Motor neuron (in vitro differentiated cells): Measurements from ENCODE around the gene ANKRD53. TPM values are rescaled to one million over a fixed set of nuclear protein-coding genes. Genes with fewer than 3 reads are reported as not detected.

Experiments
- ATAC-seq, 8 experiments: fragments of 200-7000 bp; cut with Tn5 transposase; replicated peaks in 6 of 8; 2 replicates each; pipeline ENCODE4 v1.8.0; 2021; ENCODE audit warnings: mild to moderate bottlenecking in 8 of 8, moderate library complexity in 8 of 8
- H3K27ac ChIP-seq, 2 donors: fragments of 250-450 bp; sonication (Bioruptor Pico); 2 replicates each; pipeline ENCODE4 v1.9.0; 2021; ENCODE audit warnings: antibody characterized with exemption in 2 of 2, mild to moderate bottlenecking in 2 of 2, moderate library complexity in 1 of 2
- H3K4me1 ChIP-seq, 2 donors: fragments of 250-450 bp; sonication (Bioruptor Pico); replicated peaks in 1 of 2; 2 replicates each; pipeline ENCODE4 v1.6.1; 2021; ENCODE audit warnings: antibody characterized with exemption in 2 of 2, mild to moderate bottlenecking in 2 of 2, moderate library complexity in 1 of 2
- H3K4me3 ChIP-seq, 5 donors: fragments of 250-450 bp; sonication (Bioruptor Pico); 2 replicates each; pipeline ENCODE4 v1.9.0; 2021; ENCODE audit warnings: antibody characterized with exemption in 5 of 5, mild to moderate bottlenecking in 5 of 5, moderate library complexity in 4 of 5
- WGBS, 10 experiments: fragments of 450-650 bp; shearing (Covaris generic); methylation state at CpG; one replicate each; pipeline ENCODE4 v1.0.0; 2022; 5-methylcytosine and 5-hydroxymethylcytosine counted together
- in situ Hi-C, 9 experiments: fragments of 400-800 bp; cut with MboI; loops; one replicate each; pipeline ENCODE4 v1.15.0; 2021; ENCODE audit warnings: low sequenced_read_pairs in 9 of 9, low pct_unique_long_range_greater_than_20kb in 2 of 9; ENCODE audit not compliant: unreplicated experiment in 9 of 9
- total RNA-seq, 8 experiments: library from RNA; unstranded; fragments of 300-600 nt; gene quantifications; 2 replicates each; pipeline versions ENCODE4 v1.2.3 to v1.2.4, GENCODE V29; 2022

ANKRD53 gene
- total RNA-seq, 8 experiments from 2014 or later: 0.25 to 4.4 (median 0.76) TPM

DNA sequence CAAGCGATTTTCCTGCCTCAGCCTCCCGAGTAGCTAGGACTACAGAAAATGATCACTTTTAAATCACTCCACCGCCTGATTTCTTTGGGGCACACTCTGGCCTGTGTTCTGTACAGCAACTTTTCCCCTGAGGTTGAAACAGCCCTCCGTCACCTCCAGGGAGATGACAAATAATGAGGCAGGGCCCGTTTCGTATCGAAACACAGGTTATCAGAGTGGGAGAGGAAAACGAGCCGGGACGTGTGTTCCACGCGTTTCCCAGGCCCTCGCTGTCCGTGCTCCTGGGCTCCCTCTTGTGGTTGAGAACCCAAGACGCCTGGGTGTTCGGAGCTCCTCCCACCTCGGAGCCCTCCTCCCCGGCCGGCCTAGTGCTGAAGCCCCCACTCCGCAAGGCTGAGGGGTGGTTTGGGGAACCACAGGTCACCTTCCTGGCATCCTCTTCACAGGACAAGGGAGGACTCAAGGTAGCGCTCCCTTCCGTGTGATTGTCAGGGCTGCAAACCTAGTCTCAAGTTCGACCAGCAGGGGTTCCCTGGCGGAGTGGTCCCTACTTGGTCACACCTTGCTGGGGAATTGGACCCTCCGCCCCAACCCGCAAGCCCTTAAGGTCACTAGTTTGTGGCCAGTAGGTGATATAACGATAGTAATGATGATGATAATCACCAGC is 30.0 kb upstream of the ANKRD53 start:
- Histone ChIP-seq H3K27ac (no peak overlapping the region), H3K4me1 (peaks cover 5% of the 10 kb centered on the region in 2 donors), H3K4me3 (peak overlapping the region in 2 of 5 donors; percentile 4 to 10)
- peak; percentile 92 to 99 (median 94) for ATAC-seq
- 0 to 67% (median 16%) methylated on average over 1 to 17 of the region's 27 CpGs; no CpG with 5 or more reads in 2 of the 10 experiments for WGBS, 10 experiments
- in situ Hi-C loops: loop anchor here in 3 of 9 experiments (5.0 to 25.0 kb wide), 4 partner anchors 74 to 161 kb away; partner anchors contain the start of gene FIGLA (in 1 of the 3)

DNA sequence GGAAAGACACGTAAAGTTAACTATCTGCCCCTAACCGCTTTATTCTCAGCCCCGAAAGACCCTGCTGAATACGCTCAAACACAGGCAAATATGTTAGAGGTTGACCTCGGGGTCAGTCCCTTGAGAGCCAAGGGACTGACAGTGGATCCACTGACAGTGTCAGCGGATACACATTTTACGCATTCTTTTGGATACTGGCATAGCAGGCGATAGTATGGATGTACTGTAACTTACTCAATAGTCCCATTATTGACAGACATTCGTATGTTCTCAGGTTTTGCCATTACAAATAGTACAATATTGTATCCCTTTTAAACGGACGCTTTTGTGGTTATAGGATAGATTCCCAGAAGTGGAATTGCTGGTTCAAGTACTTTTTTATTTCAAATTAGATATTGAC is 29.3 kb upstream of the ANKRD53 start:
- no peak overlapping the region for H3K4me3 ChIP-seq
- no peak for ATAC-seq
- in situ Hi-C loops: loop anchor here in 3 of 9 experiments (5.0 to 25.0 kb wide), 4 partner anchors 74 to 162 kb away; partner anchors contain the start of gene FIGLA (in 1 of the 3)
- H3K27ac ChIP-seq: no peak overlapping the region
- 60 to 100% (median 80%) methylated on average over 2 to 10 of the region's 11 CpGs; no CpG with 5 or more reads in 2 of the 10 experiments for WGBS, 10 experiments
- peaks cover 0 to 3% of the 10 kb centered on the region in 2 donors for H3K4me1 ChIP-seq

DNA sequence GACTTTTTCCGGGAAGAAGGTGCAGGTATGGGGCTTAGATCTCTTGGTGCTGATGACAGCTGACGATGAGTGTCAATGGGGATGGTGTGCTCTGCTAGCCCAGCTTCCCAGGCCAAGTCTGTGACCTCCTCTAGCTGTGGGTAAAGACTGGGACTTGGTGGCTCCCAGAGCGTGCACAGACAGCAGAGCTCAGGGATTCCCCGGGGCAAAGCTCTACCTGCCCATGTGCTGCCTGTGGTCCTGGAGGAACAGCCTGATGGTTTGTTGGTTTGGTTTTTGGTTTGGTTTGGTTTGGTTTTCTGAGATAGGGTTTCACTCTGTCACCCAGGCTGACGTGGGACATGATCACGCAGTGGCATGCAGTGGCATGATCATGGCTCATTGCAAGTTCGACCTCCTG is 23.5 kb upstream of the ANKRD53 start:
- ATAC-seq: no peak
- no peaks in the 10 kb centered on the region for H3K4me1 ChIP-seq
- in situ Hi-C loops: loop anchor here in 4 of 9 experiments (25.0 kb wide), 2 partner anchors 93 to 293 kb away; no protein-coding TSS in a partner anchor
- 60 to 100% (median 81%) methylated on average over 1 to 5 of the region's 7 CpGs; no CpG with 5 or more reads in 1 of the 10 experiments for WGBS, 10 experiments
- H3K4me3 ChIP-seq: no peak overlapping the region
- H3K27ac ChIP-seq: no peak overlapping the region

DNA sequence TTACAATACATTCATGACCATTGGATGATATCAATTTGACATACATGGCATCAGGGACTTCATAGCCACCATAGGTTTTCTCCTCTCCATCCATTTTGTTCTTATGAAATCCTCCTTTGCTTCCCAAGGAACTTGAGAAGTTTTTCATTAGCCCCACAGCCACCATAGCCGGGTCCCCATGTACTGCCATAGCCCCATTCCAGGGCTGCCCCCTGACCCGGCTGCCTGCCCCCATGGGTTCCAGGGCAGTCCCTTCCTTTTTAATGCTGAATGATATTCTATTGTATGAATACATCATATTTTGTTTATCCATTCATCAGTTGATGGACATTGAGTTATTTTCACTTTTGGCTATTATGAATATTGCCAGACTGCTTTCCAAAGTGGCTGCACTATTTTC is 22.3 kb upstream of the ANKRD53 start:
- no peak for ATAC-seq
- no peaks in the 10 kb centered on the region for H3K4me1 ChIP-seq
- H3K4me3 ChIP-seq: no peak overlapping the region
- whole genome bisulfite sequencing, 10 experiments: 40 to 100% (median 92%) methylated on average over 1 to 2 of the region's 2 CpGs; no CpG with 5 or more reads in 3 of the 10 experiments
- in situ Hi-C loops: loop anchor here in 4 of 9 experiments (25.0 kb wide), 2 partner anchors 94 to 294 kb away; no protein-coding TSS in a partner anchor
- no peak overlapping the region for H3K27ac ChIP-seq

DNA sequence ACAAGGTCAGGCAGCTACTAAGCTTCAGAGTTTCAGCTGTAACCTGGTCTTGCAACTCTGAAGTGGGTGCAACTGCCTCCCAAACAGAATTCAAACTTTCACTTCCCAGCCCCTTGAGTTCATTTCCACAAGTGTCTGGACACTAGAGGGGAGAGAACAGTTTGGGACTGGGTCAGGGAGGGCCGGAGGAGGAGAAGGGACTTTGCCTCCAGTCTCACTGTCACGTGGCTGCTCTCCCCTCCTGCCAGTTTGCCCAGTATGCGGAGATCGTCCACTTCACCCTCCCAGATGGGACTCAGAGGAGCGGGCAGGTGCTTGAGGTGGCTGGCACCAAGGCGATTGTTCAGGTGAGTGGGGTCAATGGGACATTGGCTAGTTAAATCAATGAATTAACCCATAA is 20.6 kb upstream of the ANKRD53 start:
- in situ Hi-C loops: loop anchor here in 4 of 9 experiments (25.0 kb wide), 2 partner anchors 95 to 295 kb away; no protein-coding TSS in a partner anchor

DNA sequence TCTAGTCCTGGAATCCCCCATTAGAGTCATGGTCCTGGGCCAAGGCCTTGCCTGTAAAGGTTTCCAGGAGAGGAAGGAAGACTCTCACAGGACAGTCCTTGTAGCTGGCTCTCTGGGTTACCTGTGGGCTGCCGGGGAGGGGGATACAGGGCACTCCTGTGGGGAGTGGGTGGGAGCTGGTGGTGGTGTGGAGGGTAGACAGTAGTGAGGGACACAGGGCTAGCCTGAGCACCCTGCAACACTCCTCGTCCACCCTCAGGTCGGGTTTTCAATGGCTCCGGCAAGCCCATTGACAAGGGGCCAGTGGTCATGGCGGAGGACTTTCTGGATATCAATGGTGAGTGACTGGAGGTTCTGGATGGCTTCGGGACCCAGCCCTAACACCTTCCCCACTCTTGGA is 19.7 kb upstream of the ANKRD53 start:
- Histone ChIP-seq H3K27ac (no peak overlapping the region), H3K4me3 (no peak overlapping the region), H3K4me1 (no peaks in the 10 kb centered on the region)
- in situ Hi-C loops: loop anchor here in 4 of 9 experiments (25.0 kb wide), 2 partner anchors 96 to 296 kb away; no protein-coding TSS in a partner anchor
- WGBS, 10 experiments: 48 to 80% methylated on average over 3 to 4 of the region's 6 CpGs; no CpG with 5 or more reads in 8 of the 10 experiments
- no peak for ATAC-seq

More for the DNA sequence above, 20.6 kb upstream of the ANKRD53 start:
- 83% methylated on average over 2 of the region's 6 CpGs; no CpG with 5 or more reads in 9 of the 10 experiments for WGBS, 10 experiments
- H3K27ac ChIP-seq: no peak overlapping the region
- no peak for ATAC-seq
- no peaks in the 10 kb centered on the region for H3K4me1 ChIP-seq
- no peak overlapping the region for H3K4me3 ChIP-seq

DNA sequence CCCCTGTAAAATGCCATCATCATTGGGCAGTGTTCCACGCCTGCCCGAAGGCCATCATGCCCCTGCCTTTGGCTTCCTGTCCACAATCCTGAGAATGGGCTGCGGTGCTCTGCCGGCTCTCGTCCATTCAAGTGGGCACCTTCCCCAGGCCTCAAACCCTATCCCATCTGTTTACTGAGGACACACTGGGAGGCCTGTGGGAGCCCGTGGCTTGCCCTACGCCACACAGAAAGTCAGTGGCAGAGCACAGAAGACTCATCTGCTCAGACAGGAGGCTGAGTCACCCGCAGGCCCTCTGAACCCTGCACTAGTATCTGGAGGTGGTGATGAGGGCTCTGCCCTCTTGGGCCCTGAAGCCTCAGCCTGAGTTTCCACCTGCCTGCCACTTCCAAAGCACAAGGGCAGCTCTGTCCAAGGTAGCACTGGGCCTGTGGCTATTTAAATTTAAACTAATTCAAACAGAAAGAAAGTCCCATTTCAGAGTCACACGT is 19.1 kb upstream of the ANKRD53 start:
- H3K4me3 ChIP-seq: no peak overlapping the region
- in situ Hi-C loops: loop anchor here in 4 of 9 experiments (25.0 kb wide), 2 partner anchors 97 to 297 kb away; no protein-coding TSS in a partner anchor
- ATAC-seq: no peak
- H3K4me1 ChIP-seq: no peaks in the 10 kb centered on the region
- WGBS, 10 experiments: 75 to 90% (median 83%) methylated on average over 2 to 9 of the region's 9 CpGs; no CpG with 5 or more reads in 6 of the 10 experiments
- H3K27ac ChIP-seq: no peak overlapping the region

DNA sequence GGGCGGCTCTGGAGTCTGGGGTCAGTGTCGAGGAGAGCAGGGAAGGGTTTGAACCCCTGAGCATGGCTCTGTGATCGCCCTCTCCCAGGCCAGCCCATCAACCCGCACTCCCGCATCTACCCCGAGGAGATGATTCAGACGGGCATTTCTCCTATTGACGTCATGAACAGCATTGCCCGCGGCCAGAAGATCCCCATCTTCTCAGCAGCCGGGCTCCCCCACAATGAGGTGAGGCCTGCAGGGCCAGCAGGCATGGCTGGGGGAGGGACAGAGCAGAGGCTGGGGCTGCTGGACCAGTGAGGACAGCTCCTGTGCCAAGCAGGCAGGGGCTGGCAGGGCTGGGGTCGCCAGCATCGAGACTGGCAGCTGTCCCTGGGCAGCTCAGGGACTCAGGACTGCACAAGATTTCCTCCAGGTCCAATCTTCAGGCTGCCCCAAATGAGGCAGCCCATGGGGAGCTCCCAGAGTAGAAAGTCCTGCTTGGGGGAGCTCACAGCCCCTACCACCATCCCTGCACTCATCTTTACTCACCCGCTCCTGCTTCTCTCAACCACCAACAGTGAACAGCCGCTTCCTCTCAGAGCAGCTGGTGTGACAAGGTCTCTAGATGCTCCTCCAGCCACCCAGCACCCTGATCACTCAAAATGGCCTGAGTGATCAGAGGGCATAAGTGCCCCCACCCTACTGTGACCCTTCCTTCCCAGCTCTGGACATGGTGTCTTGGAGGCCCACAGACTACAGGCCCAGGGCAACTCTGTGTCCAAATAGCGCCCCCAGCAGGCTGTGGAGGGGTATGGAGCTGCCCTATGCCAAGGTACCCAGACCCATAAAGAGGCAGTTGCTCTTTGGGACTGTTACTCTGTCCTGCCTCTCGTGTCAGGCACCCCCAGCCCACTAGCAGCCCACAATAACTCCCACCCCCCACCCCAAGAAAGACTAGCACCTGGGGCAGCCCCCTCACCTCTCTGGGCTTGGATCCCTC is 18.3 kb upstream of the ANKRD53 start:
- H3K4me1 ChIP-seq: no peaks in the 10 kb centered on the region
- in situ Hi-C loops: loop anchor here in 4 of 9 experiments (25.0 kb wide), 2 partner anchors 98 to 298 kb away; no protein-coding TSS in a partner anchor
- 80 to 100% (median 91%) methylated on average over 1 to 5 of the region's 17 CpGs; no CpG with 5 or more reads in 5 of the 10 experiments for WGBS, 10 experiments
- H3K4me3 ChIP-seq: no peak overlapping the region
- no peak overlapping the region for H3K27ac ChIP-seq
- ATAC-seq: no peak

DNA sequence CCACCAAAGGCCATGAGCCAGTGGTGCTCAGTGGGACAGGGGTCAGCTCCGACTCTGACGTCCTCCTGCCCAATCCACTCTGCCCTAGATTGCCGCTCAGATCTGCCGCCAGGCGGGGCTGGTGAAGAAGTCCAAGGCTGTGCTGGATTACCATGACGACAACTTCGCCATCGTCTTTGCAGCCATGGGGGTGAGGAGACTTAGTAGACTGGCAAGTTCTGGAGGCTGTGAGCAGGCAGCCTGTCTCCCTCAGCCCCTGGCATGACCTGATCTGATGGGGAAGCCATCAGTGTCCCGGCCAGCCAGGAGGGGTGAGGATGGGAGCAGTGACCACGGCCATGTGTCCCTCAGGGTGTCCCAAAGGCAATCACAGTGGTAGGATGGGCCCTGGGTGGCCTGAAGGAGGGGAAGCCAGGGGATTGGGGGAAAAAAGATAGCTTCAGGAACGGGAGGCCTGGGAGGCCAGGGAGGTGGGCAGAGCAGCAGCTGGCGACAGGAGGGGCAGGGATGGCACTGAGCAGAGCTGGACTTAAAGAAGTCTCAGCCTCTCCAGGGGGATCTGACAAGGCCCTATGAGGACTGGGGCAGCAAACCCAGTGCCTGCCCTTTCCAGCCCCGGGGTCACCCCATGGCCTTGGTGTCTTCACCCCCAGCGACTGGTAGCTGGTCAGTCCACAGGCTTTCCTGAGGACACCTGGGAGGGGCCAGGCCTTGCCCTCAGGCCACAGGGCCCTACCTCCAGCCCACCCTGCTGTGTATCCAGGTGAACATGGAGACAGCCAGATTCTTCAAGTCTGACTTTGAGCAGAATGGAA is 17.4 kb upstream of the ANKRD53 start:
- in situ Hi-C loops: loop anchor here in 4 of 9 experiments (25.0 kb wide), 2 partner anchors 99 to 299 kb away; no protein-coding TSS in a partner anchor
- 67 to 100% (median 81%) methylated on average over 1 to 9 of the region's 14 CpGs; no CpG with 5 or more reads in 7 of the 10 experiments for WGBS, 10 experiments

DNA sequence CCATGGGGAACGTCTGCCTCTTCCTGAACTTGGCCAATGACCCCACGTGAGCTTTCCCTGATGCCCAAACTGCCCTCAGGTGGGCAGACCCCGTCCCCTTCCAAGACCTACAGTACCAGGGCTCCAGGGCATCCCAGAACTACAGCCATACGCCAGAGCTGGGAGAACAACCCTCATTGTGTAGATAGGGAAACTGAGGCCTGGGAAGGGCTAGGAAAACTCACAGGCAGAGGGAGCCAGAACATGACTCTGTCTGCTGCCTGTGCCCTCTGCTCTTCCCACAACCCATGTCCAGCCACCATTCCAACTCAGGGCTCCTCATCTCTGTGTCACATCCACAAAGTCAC is 16.8 kb upstream of the ANKRD53 start:
- no peak for ATAC-seq
- WGBS, 10 experiments: 50 to 80% (median 71%) methylated on average over 1 to 3 of the region's 4 CpGs; no CpG with 5 or more reads in 5 of the 10 experiments
- Histone ChIP-seq H3K27ac (no peak overlapping the region), H3K4me3 (no peak overlapping the region), H3K4me1 (no peaks in the 10 kb centered on the region)
- in situ Hi-C loops: loop anchor here in 4 of 9 experiments (25.0 kb wide), 2 partner anchors 99 to 299 kb away; no protein-coding TSS in a partner anchor

More for the DNA sequence above, 17.4 kb upstream of the ANKRD53 start:
- Histone ChIP-seq H3K4me1 (no peaks in the 10 kb centered on the region), H3K4me3 (no peak overlapping the region), H3K27ac (no peak overlapping the region)
- ATAC-seq: no peak

DNA sequence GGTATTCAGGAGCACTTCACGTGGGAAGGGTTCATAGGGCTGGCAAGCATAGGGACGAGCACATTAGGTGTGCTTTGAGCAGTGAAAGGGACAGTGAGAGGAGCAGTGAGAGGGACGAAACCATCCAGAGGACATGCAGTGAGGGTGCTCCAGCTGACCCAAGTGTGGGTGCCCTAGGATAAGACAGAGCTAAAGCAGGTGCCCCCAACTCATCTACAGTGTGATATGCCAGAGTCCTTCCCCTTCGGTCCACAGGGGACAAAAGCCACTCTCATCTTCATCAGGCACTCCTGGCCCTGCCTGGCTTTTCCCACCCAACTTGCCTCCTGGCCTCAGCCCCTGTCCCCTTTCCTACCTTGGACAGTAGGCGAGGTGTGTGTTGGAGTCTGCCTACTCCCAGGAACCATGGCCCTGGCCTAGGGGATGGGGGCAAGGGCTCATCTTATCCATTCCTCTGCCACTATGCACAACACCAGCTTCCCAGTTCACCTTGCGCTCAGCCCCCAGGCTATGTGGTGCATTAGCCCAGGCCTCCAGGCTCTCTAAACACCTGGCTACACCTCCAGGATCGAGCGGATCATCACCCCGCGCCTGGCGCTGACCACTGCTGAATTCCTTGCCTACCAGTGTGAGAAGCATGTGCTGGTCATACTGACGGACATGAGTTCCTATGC is 16.1 kb upstream of the ANKRD53 start:
- no peak overlapping the region for H3K4me3 ChIP-seq
- 40 to 100% (median 61%) methylated on average over 1 to 9 of the region's 12 CpGs; no CpG with 5 or more reads in 4 of the 10 experiments for WGBS, 10 experiments
- no peaks in the 10 kb centered on the region for H3K4me1 ChIP-seq
- no peak overlapping the region for H3K27ac ChIP-seq
- no peak for ATAC-seq
- in situ Hi-C loops: loop anchor here in 4 of 9 experiments (25.0 kb wide), 2 partner anchors 100 to 300 kb away; no protein-coding TSS in a partner anchor
